HG02852 (cell line): ENCODE measurements around the gene CCDC68.
A peak's percentile ranks its signal among the peaks of the same experiment; 100 is the strongest.
"Not testable (repeated sequence)": the region's sequence is repeated elsewhere in the genome, so short reads cannot be mapped to it uniquely, and the experiment has no call there.

ENCODE experiments used
- ATAC-seq: cut with Tn5 transposase; IDR thresholded peaks from one replicate; pipeline ENCODE4 v1.9.1; 2021; ENCODE audit warnings: mild to moderate bottlenecking, moderate library complexity; ENCODE audit not compliant: unreplicated experiment

Gene CCDC68

GRCh38 chr18:54958704-54959625, at the start of gene CCDC68:
TSS of gene CCDC68 (minus strand) at chr18:54959461. CDS start at chr18:54942791, 16,670 bp downstream.
- ATAC-seq = no peak

- no peak for ATAC-seq
These were observed 48.3 kb upstream of the CCDC68 start for GRCh38 chr18:55007602-55008001.

- ATAC-seq = no peak
These were observed 44.4 kb upstream of the CCDC68 start for GRCh38 chr18:55003695-55004094.

- no peak for ATAC-seq
These were observed 43.0 kb upstream of the CCDC68 start for GRCh38 chr18:55002261-55002660.

- ATAC-seq = no peak
These were observed 42.2 kb upstream of the CCDC68 start for GRCh38 chr18:55001394-55002024.

- no peak for ATAC-seq
These were observed 41.3 kb upstream of the CCDC68 start for GRCh38 chr18:55000529-55000928.

- ATAC-seq = no peak
These were observed 39.8 kb upstream of the CCDC68 start for GRCh38 chr18:54999016-54999415.

GRCh38 chr18:54995421-54996143, 36.3 kb upstream of the CCDC68 start:
- no peak for ATAC-seq

GRCh38 chr18:54991981-54992380, 32.7 kb upstream of the CCDC68 start:
- no peak for ATAC-seq

GRCh38 chr18:54984908-54985307, 25.6 kb upstream of the CCDC68 start:
- ATAC-seq = no peak

- ATAC-seq = no peak
These were observed 24.5 kb upstream of the CCDC68 start for GRCh38 chr18:54983791-54984190.

GRCh38 chr18:54983041-54983686, 23.9 kb upstream of the CCDC68 start:
- ATAC-seq = peak; percentile 90

- ATAC-seq = no peak
These were observed 21.8 kb upstream of the CCDC68 start for GRCh38 chr18:54981076-54981475.

- ATAC-seq = no peak
These were observed 16.3 kb upstream of the CCDC68 start for GRCh38 chr18:54975598-54975997.

- no peak for ATAC-seq
These were observed 13.8 kb upstream of the CCDC68 start for GRCh38 chr18:54973046-54973445.

GRCh38 chr18:54968807-54969206, 9.5 kb upstream of the CCDC68 start:
- no peak for ATAC-seq

- not testable (repeated sequence) for ATAC-seq
These were observed 9.0 kb upstream of the CCDC68 start for GRCh38 chr18:54968237-54968636.

- ATAC-seq = no peak
These were observed 8.5 kb upstream of the CCDC68 start for GRCh38 chr18:54967786-54968185.

GRCh38 chr18:54964741-54965140, 5.5 kb upstream of the CCDC68 start:
- ATAC-seq = no peak

- no peak for ATAC-seq
These were observed 3.8 kb upstream of the CCDC68 start for GRCh38 chr18:54962919-54963645.
